Liver (tissue), 3 donors: Measurements from ENCODE around the gene RAB3C.

ENCODE experiments used
- TAF1 ChIP-seq: conservative IDR thresholded peaks from 2 replicates; pipeline ENCODE4 v1.6.1; 2016; ENCODE audit warnings: antibody characterized with exemption, mild to moderate bottlenecking
- YY1 ChIP-seq: IDR thresholded peaks from 2 replicates; pipeline ENCODE4 v1.6.1; 2016; ENCODE audit warnings: antibody characterized with exemption, mild to moderate bottlenecking
- TF ChIP-seq, protein P1 (sequence below): fragments of 150-350 bp; IDR thresholded peaks from 2 replicates; pipeline ENCODE4 v1.5.1; 2017; ENCODE audit warnings: improper control_type of control experiment, low read depth, low read length; ENCODE audit not compliant: missing input control
- donor health status: healthy.
- donor health status: healthy.

DNA sequence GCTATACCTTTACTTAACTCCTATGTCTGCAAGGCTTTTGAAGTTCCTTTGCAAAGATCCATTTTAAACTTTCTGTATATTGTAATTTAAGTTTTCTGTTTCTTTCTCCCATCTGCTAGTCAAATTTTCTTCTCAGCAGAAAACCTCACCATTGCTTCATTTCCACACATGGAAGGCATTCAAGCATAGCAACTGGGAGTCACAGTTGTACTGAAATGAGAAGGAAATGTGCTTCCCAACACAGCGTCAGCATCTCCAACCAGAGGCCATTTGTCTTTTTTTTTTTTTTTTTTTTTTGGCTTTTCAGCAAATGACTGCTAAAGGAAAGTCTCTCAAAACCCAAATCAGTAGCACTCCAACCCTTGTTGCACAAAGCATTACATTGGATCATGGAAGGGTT, 92.5 kb downstream of the RAB3C start:
- TF ChIP-seq, protein P1, sequence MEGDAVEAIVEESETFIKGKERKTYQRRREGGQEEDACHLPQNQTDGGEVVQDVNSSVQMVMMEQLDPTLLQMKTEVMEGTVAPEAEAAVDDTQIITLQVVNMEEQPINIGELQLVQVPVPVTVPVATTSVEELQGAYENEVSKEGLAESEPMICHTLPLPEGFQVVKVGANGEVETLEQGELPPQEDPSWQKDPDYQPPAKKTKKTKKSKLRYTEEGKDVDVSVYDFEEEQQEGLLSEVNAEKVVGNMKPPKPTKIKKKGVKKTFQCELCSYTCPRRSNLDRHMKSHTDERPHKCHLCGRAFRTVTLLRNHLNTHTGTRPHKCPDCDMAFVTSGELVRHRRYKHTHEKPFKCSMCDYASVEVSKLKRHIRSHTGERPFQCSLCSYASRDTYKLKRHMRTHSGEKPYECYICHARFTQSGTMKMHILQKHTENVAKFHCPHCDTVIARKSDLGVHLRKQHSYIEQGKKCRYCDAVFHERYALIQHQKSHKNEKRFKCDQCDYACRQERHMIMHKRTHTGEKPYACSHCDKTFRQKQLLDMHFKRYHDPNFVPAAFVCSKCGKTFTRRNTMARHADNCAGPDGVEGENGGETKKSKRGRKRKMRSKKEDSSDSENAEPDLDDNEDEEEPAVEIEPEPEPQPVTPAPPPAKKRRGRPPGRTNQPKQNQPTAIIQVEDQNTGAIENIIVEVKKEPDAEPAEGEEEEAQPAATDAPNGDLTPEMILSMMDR: no peak
- TF ChIP-seq TAF1 (no peak), YY1 (no peak)
